Ecto neural progenitor cell (in vitro differentiated cells): ENCODE measurements around the gene ANKRD40CL.

ENCODE experiments used
- DNase-seq: peaks from one replicate; pipeline ENCODE4 v3.0.0-alpha.2; 2018; ENCODE audit warnings: low spot score

The ANKRD40CL gene

DNA sequence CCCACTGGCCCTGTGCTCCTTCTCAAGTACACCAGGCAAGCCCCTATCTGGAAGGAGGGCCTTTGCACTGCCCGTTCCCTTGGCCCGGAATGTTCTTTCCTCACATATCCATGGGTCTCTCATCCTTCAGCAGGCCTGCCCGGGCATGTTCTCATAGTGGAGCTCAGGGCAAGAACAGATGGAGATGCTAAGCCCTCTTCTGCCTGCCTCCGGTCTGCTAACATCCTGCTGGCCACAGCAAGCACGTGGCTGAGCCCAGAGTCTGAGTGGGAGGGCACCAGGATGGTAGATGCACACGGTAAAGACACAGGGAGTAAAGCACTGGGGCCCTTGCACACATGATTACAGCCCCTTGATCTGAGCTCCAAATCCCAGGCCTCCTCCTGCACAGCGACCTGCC, 19.8 kb upstream of the ANKRD40CL start:
- DNase-seq = no peak

DNA sequence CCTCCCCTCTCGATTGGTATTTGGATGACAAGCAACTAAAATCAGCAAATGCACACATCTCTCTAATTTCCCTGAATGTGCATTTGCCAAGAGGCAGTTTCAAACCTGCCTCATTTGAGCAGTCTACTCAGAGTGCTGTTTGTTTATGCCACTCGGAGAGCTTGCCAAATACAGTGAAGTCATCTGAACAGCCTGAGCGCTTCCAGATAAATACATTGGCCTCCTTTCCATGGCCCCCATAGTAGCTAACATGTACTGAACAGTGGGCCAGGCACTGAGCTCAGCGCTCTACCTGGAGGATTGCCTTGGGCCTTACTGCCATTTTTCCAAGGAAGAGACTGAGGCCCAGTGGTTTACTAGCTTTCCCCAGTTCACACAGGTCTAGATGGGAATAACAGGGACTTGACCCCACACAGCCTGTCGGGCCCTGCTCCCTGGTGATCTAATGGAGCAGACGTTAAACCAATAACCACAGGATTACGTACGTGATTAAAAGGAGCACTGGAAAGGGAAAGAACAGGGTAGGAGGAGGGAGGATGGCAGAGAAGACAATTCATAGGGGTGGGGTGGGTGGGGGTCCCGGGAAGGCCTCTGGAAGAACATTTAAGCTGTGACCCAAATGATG, 18.7 kb upstream of the ANKRD40CL start:
- DNase-seq = no peak

DNA sequence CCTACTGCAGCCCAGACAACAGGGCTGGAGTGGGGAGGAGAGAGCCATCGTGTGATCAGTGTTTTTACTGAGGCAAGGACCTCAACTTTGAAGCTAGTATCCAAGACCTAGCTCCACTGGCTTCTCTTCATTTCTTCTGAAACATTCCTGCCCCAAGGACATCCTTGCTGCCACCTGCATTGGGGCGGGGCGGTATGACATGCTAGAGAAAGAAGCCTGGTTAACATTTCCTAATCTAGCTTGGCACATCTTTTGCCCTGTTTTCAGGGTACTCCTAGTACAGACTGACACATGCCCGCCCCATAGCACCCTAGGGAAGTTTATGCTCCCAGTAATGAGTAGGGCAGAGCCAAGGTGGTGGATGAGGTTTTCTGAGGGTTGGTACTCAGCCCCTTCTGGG, 17.8 kb upstream of the ANKRD40CL start:
- DNase-seq = no peak

DNA sequence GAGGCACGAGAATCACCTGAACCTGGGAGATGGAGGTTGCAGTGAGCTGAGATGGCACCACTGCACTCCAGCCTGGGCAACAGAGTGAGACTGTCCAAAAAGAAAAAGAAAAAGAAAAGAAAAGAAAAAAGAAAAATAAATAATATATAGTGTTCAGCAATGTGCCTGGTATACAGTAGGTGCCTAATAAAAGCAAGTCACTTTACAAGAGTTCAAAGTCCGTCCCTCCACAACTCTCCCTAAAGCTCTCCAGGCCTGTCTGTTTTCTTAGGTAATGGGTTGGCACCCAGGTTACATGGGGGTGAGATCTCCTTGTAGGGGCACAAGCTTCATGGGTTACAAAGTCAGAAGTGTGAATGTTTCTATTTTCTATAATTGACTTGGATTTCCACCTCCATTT, 16.6 kb upstream of the ANKRD40CL start:
- no peak for DNase-seq

DNA sequence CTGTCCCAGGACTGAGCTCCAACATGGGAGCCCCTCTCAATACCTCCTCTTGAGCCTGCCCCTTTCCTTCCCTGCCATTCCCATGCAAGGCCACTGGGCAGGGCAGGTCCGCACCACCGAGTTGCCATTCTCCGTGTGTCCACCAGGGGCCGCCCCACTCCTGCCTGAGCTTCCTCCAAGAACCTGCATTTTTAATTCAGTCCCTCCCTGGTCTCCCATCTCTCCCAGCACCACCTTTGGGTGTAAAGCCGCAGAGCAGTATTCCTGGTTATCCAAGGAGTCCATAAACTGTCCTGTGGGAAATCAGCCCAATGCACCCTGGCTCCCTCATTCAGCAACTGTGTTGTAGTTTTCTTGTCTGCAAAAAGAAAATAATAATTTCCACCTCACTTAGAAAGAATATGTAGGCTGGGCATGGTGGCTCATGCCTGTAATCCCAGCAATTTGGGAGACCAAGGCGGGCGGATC, 15.9 kb upstream of the ANKRD40CL start:
- peak; percentile 97 for DNase-seq

DNA sequence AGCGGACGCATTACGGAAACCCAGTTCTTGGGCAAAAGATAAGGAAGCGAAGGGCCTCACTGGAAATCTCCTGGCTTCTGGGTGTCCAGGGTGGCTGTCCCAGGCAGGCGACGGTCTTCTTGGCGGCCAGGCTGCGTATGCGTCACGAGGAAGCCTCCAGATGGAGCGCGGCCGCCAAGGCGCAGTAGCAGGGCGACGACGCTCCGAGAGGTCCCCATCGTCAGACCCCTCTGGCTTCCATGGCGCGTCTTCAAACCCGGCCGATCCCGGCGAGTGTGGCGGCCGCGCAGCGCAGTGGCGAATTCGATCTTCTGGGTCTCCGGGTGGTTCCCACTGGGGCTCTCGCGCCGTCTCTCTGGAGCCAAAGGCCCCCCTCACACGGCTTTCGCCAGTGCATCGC, 13.8 kb upstream of the ANKRD40CL start:
- no peak for DNase-seq

DNA sequence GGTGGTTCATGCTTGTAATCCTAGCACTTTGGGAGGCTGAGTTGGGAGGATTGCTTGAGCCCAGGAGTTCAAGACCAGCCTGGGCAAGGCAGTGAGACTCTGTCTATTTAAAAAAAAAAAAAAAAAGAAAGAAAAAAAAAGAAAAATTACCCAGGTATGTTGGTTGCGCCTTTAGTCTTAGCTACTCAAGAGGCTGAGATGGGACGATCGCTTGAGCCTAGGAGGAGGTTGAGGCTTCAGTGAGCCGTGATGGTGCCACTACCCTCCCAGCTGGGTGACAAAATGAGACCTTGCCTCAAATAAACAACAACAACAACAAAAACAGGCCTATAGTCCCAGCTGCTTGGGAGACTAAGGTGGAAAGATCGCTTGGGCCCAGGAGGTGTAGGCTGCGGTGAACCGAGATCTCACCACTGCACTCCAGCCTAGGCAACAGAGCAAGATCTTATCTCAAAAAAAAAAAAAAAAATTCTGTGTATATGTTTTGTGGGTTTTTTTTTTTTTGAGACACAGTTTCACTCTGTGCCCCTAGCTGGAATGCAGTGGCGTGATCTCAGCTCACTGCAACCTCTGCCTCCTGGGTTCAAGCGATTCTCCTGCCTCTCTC, 12.5 kb upstream of the ANKRD40CL start:
- no peak for DNase-seq

DNA sequence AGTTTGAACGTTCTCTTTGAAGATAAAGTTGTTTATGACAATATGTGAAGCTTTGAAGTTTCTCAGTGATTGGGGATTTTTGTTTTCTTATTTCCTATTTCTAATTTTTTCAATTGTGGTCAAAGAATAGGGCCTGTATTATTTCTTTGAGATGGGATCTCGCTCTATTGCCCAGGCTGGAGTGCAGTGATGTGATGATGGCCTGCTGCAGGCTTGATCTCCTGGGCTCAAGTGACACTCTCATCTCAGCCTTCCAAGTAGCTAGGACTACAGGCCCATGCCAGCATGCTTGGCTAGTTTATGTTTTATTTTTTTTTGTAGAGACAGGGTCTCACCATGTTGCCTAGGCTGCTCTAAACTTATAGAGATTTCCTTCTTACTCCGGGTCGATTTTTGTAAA, 11.7 kb upstream of the ANKRD40CL start:
- no peak for DNase-seq

DNA sequence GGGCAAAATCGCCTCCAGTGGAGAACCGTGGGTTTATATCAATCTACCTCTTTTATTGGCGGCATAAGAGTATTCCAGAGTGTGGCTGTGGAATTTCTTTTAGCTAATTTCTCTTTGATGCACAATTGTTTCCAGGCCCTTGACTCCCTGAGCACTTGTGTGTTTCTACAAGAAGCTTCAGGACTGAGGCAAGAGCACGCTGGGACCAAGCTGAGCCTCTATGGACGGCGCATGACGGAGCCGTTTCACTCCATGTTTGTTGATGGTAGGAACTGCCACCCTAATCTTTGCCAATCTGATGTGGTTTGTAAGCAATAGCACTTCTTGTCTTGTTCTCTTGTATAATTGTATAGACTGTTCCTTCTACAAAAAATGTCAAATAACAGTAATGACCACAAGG, 11.2 kb upstream of the ANKRD40CL start:
- no peak for DNase-seq

DNA sequence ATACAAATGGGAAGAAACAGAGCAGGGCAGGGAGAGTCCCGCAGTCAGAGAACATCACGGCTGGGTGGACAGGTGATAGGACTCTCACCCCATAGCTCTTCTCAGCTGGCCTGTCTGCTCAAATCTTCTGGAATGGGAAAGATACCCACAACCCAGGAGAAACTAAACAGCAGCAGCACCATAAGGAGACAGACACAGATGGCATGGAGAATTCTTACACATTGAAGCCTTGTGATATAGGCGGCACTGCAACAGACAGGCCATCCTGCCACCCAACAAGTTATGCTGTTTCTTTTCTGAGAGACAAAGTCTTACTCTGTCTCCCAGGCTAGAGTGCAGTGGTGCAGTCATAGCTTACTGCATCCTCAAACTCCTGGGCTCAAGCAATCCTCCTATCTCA, 8.6 kb upstream of the ANKRD40CL start:
- no peak for DNase-seq

DNA sequence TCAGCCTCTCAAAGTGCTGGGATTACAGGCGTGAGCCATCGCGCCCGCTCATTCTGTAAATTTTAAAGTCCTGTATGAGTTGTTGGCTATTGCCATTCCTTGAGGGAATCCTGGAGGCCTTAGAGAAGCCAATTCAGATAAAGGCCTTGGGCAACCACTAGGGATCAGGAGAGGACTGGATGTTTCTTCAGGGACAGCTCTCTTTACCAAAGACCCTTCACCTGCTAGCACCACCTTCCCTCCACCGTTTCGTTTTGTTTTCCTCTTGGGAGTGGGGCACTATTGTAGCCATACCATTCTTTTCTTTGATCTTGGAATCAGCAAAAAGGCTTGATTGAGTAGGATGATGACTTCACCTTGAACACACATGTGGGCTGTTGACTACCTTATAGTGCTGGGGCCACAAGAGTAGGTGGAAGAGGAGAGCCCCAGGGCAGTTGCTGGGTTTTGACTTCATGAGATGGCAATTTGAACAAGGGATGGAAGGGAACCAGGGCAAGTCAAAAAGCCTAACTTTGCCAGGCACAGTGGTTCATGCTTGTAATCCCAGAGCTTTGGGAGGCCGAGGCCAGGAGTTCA, 7.0 kb upstream of the ANKRD40CL start:
- no peak for DNase-seq

DNA sequence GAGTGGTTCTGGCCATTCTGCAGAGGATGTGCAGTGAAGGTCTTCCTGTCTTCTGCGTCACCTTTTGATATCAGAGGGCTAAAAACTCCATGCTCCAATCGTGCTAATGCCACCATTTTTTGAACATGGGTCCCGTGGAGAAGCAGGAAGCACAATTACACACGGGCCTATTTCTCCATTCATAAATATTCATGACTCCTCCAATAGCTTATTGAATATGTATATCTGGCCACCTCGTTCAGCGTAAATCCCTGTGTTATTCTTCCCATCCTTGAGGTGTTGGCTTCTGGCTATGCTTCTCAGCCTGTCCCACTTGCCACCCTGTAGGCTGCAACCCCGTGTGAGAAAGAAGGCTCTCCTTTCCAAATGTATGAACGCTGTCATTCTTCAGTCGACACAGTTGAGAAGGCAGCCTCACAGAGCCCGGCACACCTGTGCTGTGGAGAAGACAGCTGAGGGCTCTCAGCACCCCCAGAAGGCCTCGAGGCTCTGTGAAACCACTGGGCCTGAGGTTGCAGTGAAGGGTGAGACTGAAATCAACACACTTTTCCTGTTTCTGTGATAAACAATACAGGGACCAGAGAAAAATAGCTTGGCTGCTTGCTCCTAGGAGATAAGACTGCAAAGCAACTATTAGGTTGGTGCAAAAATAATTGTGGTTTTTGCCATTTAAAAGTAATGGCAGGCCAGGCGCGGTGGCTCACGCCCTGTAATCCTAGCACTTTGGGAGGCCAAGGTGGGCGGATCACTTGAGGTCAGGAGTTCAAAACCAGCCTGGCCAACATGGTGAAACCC, 4.9 kb upstream of the ANKRD40CL start:
- DNase-seq = peak; percentile 40

DNA sequence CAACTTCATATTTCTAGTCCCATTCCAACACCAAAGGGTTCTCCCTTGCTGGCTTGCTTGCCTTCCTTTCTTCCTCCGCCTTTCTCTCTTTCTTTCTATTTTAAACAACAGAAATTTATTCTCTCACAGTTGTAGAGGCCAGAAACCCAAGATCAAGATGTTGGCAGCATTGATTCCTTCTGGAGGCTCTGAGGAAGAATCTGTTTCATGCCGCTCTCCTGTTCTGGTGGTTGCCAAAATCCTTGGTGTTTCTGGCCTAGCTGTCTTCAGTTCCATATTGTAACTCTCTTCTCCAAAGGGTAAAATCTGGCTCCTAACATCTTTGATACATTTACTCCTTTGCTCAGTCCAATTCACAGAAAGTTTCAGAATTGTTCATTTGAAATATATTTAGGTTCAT, 3.0 kb upstream of the ANKRD40CL start:
- no peak for DNase-seq

DNA sequence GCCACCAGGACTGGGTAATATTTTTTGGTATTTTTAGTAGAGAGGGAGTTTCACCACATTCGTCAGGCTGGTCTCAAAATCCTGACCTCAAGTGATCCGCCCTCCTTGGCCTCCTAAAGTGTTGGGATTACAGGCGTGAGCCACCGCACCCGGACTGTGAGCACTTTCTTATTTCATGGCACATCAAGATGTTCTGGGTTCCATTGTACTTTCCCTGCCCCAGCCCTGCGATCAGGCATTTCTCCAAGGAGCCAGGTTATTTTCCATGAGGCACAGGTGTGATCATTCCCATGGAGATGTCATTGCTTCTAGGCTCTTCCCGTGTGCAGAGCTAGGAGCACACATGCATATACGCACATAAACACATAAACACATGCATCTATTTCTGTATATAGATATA, 2.6 kb upstream of the ANKRD40CL start:
- no peak for DNase-seq

DNA sequence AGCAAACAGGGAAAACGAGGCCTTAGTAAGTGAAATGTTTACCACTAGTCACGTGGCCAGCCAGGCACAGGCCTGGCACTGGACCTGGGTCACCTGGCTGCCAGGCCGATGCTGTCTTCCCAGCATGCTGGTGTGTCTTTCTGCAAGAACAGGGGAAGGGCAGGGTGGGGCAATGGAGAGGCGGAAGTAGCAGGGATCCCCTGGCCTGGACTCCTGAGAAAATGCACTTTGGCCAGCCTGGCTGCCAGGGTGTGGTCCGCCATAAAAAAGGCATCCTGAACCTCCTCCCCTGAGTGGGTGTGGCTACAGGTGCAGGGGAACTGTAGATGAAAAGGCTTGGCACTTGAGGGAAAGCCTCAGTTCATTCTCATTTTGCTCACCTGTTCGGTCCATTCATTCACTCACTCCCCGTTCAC, 1.0 kb upstream of the ANKRD40CL start:
- peak; percentile 35 for DNase-seq

DNA sequence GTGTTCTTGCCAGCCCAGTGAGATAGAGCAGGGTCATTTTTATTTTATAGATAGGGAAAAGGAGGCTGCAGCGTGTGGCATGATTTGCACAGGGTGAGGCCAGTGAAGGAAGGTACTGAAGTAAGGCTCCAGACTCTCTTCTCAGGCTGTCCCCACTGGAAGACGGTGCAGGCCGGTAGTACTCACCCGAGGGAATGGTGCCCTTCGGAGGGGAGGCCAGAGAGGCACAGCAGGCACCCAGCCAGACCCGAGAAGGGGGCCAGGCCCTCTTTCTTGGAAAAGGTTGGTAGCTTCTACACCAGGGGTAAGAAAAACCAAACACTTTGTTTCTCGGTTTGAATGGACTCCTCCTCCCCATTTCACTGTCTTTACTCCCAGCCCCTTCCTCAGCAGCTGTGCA, 288 bp downstream of the ANKRD40CL start:
- no peak for DNase-seq

DNA sequence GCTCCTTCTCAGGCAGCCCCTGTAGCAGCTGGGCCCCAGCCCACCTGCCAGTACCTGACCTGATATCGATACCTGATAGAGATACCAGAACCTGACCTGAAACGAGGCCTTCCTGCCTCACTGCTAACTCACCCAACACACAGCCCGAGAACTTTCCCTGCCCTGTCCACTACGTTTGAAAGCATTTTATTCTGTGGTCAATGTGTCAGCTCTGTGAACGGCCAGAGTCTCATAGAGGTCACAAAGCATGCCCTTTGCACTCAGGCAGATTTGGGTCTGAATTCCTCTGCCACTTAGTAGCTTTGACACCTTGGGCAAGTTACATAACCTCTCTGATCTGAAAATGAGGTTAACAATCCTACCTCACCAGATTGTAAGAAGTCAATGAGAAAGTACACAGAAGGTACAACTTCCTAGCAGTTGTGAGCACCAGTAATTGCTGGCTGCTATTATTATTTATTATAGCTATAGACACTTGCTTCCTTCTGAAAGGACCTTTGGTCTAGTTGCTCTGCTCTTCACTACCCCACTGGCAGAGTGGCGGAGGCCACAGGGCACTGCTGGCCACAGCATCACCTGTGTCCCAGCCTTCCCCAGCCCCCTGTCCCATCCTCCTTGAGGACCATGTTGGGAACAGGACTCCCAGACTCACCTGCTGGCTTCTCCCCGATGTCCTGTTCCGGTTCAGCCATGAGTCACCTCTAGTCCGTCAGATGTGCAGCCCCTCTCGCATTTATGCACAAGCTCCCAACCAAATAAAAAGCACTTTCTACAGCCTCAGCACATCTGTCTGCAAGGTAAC, 895 bp downstream of the ANKRD40CL start:
- DNase-seq = no peak

DNA sequence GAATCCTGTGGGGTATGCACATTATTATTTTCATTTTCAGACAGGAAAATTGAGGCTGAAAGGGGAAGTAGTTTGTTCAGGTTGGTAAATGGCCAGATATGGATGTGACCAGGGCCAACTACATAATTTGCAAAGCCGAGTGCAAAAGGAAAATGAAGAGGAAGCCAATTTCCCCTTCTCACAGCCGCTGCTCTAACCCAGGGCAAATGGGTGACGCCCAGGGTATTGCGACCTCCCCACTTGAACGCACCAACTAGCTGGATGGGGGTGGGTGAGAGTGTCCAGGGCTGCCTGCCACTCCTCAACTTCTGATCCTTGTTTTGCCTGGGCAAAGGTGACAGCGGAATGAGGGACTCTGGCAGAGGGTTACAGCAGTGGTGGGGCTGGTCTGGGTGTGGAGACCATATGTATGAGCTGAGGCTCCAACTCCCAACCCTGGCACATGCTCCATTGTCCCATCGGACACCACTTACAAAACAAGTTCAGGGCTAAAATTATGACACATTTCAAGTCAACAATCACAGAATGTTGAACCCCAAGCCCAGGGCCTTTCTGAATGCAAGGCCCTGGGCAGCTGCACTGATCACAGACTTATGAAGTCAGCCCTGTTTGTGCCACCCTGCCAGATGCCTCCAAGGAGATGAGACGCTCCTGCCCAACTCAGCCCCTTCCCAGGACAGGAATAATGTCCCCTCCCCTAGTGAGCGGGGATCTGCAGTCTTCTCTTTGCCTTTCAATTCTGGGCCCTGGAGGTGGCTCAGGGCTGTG, 1.7 kb downstream of the ANKRD40CL start:
- peak; percentile 34 for DNase-seq

DNA sequence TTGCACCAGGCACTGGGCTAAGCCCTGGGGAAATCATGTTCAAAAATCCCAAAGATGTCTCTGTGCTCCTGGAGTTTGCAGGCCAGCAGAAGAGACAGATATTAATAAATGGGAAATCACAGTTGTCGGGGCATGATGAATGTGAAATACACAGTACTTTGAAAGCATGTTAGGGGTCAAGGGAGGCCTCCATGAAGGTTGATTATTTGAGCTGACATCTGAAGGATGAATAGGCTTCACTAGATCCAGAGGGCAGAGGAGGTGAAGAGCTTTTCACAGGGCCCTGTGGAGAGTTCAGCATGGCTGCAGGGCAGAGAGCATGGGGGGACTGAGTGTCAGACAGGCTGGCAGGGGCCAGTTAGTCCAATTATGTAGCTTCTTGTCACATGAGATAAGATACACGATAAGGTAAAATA, 2.6 kb downstream of the ANKRD40CL start:
- peak; percentile 49 for DNase-seq

DNA sequence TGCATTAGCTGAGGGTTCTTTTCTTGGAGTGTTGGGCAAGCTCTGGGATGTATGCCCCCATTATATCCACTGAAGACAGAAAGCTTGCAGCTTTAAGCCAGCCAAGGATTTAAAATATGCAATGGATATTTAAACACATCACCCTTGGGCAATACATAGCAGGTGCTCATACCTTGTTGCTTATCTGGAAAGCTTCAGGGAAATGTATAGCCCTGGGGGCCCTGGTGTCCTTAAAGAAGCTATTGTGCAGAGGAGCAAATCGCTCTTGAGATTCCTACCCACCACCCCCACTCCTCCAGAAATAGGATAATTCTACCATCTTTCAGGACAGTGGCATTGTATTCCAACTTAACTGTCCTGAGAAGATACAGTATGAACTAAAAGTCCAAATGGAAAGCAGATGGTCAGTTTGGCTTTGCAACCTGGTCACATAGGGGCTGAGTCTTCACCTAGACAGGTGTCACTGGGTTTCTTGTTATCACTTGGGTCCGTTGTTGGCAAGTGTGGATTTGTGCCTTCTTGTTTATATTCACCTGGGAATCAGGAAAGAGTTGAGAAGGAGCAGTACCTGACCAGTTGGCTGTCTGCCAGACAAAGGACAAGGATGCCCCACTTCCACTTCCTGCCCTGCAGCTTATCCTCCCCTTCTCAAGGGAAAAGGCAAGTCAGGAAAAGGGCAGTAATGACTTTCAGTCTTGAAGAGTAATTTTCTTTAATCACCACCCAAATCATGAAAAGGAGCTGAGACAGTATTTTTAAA, 3.4 kb downstream of the ANKRD40CL start:
- peak; percentile 42 for DNase-seq

DNA sequence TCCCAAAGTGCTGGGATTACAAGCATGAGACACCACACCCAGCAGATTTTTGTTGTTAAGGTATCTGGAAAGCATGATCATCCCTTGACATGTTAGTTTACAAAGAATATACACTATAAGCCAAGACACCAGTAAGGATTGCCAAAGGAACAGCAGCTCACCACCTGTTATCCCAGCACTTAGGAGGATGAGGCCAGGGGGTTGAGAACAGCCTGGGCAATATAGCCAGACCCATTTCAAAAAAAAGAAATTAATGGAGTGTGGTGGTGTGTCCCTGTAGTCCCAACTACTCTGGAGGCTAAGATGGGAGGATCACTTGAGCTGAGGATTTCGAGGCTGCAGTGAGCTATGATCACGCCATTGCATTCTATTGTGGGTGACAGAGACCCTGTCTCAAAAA, 5.1 kb downstream of the ANKRD40CL start:
- no peak for DNase-seq
